Fibroblast of skin of left quadriceps (primary cell): ENCODE data around the gene TMEM269.
A peak's percentile ranks its signal among the peaks of the same experiment; 100 is the strongest.

Source experiments
- DNase-seq, 2 experiments: peaks; one replicate each; pipeline ENCODE4 v3.0.0-alpha.2; 2013; ENCODE audit warnings: low read depth in 2 of 2

The TMEM269 gene

GRCh38 chr1:42822800-42823392, 38.1 kb downstream of the TMEM269 start:
- DNase-seq = peak; percentile 82 to 84

- no peak for DNase-seq
Measured at GRCh38 chr1:42824481-42825035, 39.8 kb downstream of the TMEM269 start.

GRCh38 chr1:42825036-42825851, 40.5 kb downstream of the TMEM269 start:
- no peak for DNase-seq

- no peak for DNase-seq
Measured at GRCh38 chr1:42830631-42831030, 45.8 kb downstream of the TMEM269 start.

- DNase-seq = no peak
Measured at GRCh38 chr1:42831273-42831672, 46.5 kb downstream of the TMEM269 start.

GRCh38 chr1:42832641-42833240, 48.0 kb downstream of the TMEM269 start:
- no peak for DNase-seq

GRCh38 chr1:42833981-42834380, 49.2 kb downstream of the TMEM269 start:
- no peak for DNase-seq

GRCh38 chr1:42834803-42835202, 50.0 kb downstream of the TMEM269 start:
- DNase-seq = no peak

GRCh38 chr1:42835422-42835821, 50.6 kb downstream of the TMEM269 start:
- DNase-seq = no peak

- no peak for DNase-seq
Measured at GRCh38 chr1:42837709-42838108, 52.9 kb downstream of the TMEM269 start.

- DNase-seq = no peak
Measured at GRCh38 chr1:42838482-42839190, 53.8 kb downstream of the TMEM269 start.

GRCh38 chr1:42841010-42841409, 56.2 kb downstream of the TMEM269 start:
- no peak for DNase-seq

- no peak for DNase-seq
Measured at GRCh38 chr1:42841440-42842147, 56.8 kb downstream of the TMEM269 start.

- no peak for DNase-seq
Measured at GRCh38 chr1:42844592-42845140, 59.9 kb downstream of the TMEM269 start.

- no peak for DNase-seq
Measured at GRCh38 chr1:42845193-42845592, 60.4 kb downstream of the TMEM269 start.

- no peak for DNase-seq
Measured at GRCh38 chr1:42845866-42846256, 61.1 kb downstream of the TMEM269 start.

GRCh38 chr1:42846257-42847110, 61.7 kb downstream of the TMEM269 start, which contains the start of gene ZNF691:
ZNF691 (plus strand) TSS chr1:42846613; CDS start chr1:42849659, 3,046 bp downstream.
- peak; percentile 94 for DNase-seq

GRCh38 chr1:42847111-42847595, 62.4 kb downstream of the TMEM269 start:
- DNase-seq = no peak

GRCh38 chr1:42847721-42848460, 63.1 kb downstream of the TMEM269 start:
- no peak for DNase-seq
